HG02759 (cell line): Measurements from ENCODE around the gene TBC1D5.
"Not testable (repeated sequence)": the region's sequence is repeated elsewhere in the genome, so short reads cannot be mapped to it uniquely, and the experiment has no call there.

Experiments
- ATAC-seq: cut with Tn5 transposase; IDR thresholded peaks from one replicate; pipeline ENCODE4 v1.9.1; 2021; ENCODE audit warnings: mild to moderate bottlenecking, moderate library complexity; ENCODE audit not compliant: unreplicated experiment

Gene TBC1D5

GRCh38 chr3:17648630-17649355, 93.6 kb downstream of the TBC1D5 start:
- not testable (repeated sequence) for ATAC-seq

- no peak for ATAC-seq
Observed at GRCh38 chr3:17645074-17645698, 97.2 kb downstream of the TBC1D5 start.

GRCh38 chr3:17643691-17644090, 98.7 kb downstream of the TBC1D5 start:
- ATAC-seq = no peak

GRCh38 chr3:17642474-17642873, 100.0 kb downstream of the TBC1D5 start:
- ATAC-seq = no peak

GRCh38 chr3:17640466-17640865, 102.0 kb downstream of the TBC1D5 start:
- no peak for ATAC-seq

GRCh38 chr3:17639765-17640164, 102.7 kb downstream of the TBC1D5 start:
- no peak for ATAC-seq

GRCh38 chr3:17639257-17639656, 103.2 kb downstream of the TBC1D5 start:
- ATAC-seq = no peak

- no peak for ATAC-seq
Observed at GRCh38 chr3:17638356-17638755, 104.1 kb downstream of the TBC1D5 start.

- not testable (repeated sequence) for ATAC-seq
Observed at GRCh38 chr3:17635675-17636074, 106.8 kb downstream of the TBC1D5 start.

GRCh38 chr3:17634964-17635363, 107.5 kb downstream of the TBC1D5 start:
- ATAC-seq = no peak

GRCh38 chr3:17634201-17634600, 108.2 kb downstream of the TBC1D5 start:
- no peak for ATAC-seq

- no peak for ATAC-seq
Observed at GRCh38 chr3:17632401-17633100, 109.9 kb downstream of the TBC1D5 start.

GRCh38 chr3:17631609-17632008, 110.8 kb downstream of the TBC1D5 start:
- ATAC-seq = no peak

- no peak for ATAC-seq
Observed at GRCh38 chr3:17629400-17629799, 113.0 kb downstream of the TBC1D5 start.

- no peak for ATAC-seq
Observed at GRCh38 chr3:17626395-17626794, 116.0 kb downstream of the TBC1D5 start.

- ATAC-seq = no peak
Observed at GRCh38 chr3:17625133-17625532, 117.3 kb downstream of the TBC1D5 start.

GRCh38 chr3:17623464-17623863, 119.0 kb downstream of the TBC1D5 start:
- ATAC-seq = no peak

- ATAC-seq = no peak
Observed at GRCh38 chr3:17619968-17620367, 122.5 kb downstream of the TBC1D5 start.

GRCh38 chr3:17613017-17613416, 129.4 kb downstream of the TBC1D5 start:
- not testable (repeated sequence) for ATAC-seq

- ATAC-seq = no peak
Observed at GRCh38 chr3:17607905-17608304, 134.5 kb downstream of the TBC1D5 start.

- no peak for ATAC-seq
Observed at GRCh38 chr3:17605934-17606333, 136.5 kb downstream of the TBC1D5 start.

GRCh38 chr3:17605032-17605431, 137.4 kb downstream of the TBC1D5 start:
- ATAC-seq = no peak
